ENCODE results near the gene STK38L. TPM values are rescaled to one million over a fixed set of nuclear protein-coding genes. Genes with fewer than 3 reads are reported as not detected.

Gene STK38L
- polyA plus RNA-seq, 1 experiment: 4.8 TPM

- TF ChIP-seq, protein P1, sequence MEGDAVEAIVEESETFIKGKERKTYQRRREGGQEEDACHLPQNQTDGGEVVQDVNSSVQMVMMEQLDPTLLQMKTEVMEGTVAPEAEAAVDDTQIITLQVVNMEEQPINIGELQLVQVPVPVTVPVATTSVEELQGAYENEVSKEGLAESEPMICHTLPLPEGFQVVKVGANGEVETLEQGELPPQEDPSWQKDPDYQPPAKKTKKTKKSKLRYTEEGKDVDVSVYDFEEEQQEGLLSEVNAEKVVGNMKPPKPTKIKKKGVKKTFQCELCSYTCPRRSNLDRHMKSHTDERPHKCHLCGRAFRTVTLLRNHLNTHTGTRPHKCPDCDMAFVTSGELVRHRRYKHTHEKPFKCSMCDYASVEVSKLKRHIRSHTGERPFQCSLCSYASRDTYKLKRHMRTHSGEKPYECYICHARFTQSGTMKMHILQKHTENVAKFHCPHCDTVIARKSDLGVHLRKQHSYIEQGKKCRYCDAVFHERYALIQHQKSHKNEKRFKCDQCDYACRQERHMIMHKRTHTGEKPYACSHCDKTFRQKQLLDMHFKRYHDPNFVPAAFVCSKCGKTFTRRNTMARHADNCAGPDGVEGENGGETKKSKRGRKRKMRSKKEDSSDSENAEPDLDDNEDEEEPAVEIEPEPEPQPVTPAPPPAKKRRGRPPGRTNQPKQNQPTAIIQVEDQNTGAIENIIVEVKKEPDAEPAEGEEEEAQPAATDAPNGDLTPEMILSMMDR (IDR thresholded peaks at IDR 0.05; ENCODE audit: insufficient read depth, low read depth, low read length): no peak
- CTCF ChIA-PET: no interaction called here
- Histone ChIP-seq H3K4me3 (ENCODE audit: low read depth, low read length) (no peak overlapping the region), H3K27me3 (ENCODE audit: control insufficient read depth, insufficient read depth, low read length) (no peaks in the 10 kb centered on the region), H3K36me3 (ENCODE audit: control insufficient read depth, insufficient read depth, low read length) (no peaks in the 10 kb centered on the region)
- no peak for DNase-seq (ENCODE audit: low read depth)
- POLR2A ChIA-PET: no interaction called here
Observed at GRCh38 chr12:27257104-27257843, 13.2 kb downstream of the STK38L start.

- TF ChIP-seq, protein P1 (IDR thresholded peaks at IDR 0.05; ENCODE audit: insufficient read depth, low read depth, low read length): no peak
- POLR2A ChIA-PET: no interaction called here
- Histone ChIP-seq H3K27me3 (ENCODE audit: control insufficient read depth, insufficient read depth, low read length) (no peaks in the 10 kb centered on the region), H3K4me3 (ENCODE audit: low read depth, low read length) (no peak overlapping the region), H3K36me3 (ENCODE audit: control insufficient read depth, insufficient read depth, low read length) (no peaks in the 10 kb centered on the region)
- CTCF ChIA-PET: interaction anchor here (0.8 to 0.9 kb wide), 2 partner anchors 11 to 45 kb away, joined by 3 read pairs; no protein-coding TSS in a partner anchor
- no peak for DNase-seq (ENCODE audit: low read depth)
Observed at GRCh38 chr12:27260746-27261145, 16.7 kb downstream of the STK38L start.

DNA sequence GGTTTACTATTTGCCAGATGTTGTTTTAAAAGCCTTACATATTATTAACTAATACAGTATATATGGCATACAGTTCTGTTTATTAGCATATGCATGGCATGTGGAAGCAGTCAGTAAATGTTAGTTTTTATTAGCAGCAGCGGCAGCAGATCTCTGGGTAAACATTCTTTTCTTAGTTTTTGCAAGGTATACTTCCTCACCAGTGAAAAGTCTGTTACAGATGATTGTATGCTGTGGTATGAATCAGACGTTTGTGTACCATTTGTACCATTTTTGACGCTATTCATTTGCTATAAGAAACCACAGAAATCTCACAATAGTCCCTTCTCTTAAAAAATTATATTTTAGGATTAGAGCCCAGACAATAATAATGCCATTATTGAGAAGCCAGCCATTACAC lies 17.8 kb downstream of the STK38L start:
- TF ChIP-seq, protein P1 (IDR thresholded peaks at IDR 0.05; ENCODE audit: insufficient read depth, low read depth, low read length): no peak
- no peak for DNase-seq (ENCODE audit: low read depth)
- H3K4me3 ChIP-seq (ENCODE audit: low read depth, low read length): no peak overlapping the region
- H3K36me3 ChIP-seq (ENCODE audit: control insufficient read depth, insufficient read depth, low read length): no peaks in the 10 kb centered on the region
- CTCF ChIA-PET: interaction anchor here (0.9 kb wide), 1 partner anchor 10 kb away, joined by 3 read pairs; no protein-coding TSS in a partner anchor
- H3K27me3 ChIP-seq (ENCODE audit: control insufficient read depth, insufficient read depth, low read length): no peaks in the 10 kb centered on the region
- POLR2A ChIA-PET: no interaction called here

GRCh38 chr12:27270148-27270547 lies 26.1 kb downstream of the STK38L start:
- CTCF ChIA-PET: interaction anchor here (1.2 kb wide), 2 partner anchors 8 to 243 kb away, joined by 3 read pairs; no protein-coding TSS in a partner anchor

GRCh38 chr12:27271206-27271605 lies 27.1 kb downstream of the STK38L start:
- Histone ChIP-seq H3K27me3 (ENCODE audit: control insufficient read depth, insufficient read depth, low read length) (no peaks in the 10 kb centered on the region), H3K36me3 (ENCODE audit: control insufficient read depth, insufficient read depth, low read length) (no peaks in the 10 kb centered on the region), H3K4me3 (ENCODE audit: low read depth, low read length) (no peak overlapping the region)
- DNase-seq (ENCODE audit: low read depth): no peak
- TF ChIP-seq, protein P1 (IDR thresholded peaks at IDR 0.05; ENCODE audit: insufficient read depth, low read depth, low read length): no peak
- ChIA-PET POLR2A (no interaction called here), CTCF (no interaction called here)

More at GRCh38 chr12:27270148-27270547, 26.1 kb downstream of the STK38L start:
- no peak overlapping the region for H3K4me3 ChIP-seq (ENCODE audit: low read depth, low read length)
- no peak for DNase-seq (ENCODE audit: low read depth)
- POLR2A ChIA-PET: no interaction called here
- H3K36me3 ChIP-seq (ENCODE audit: control insufficient read depth, insufficient read depth, low read length): no peaks in the 10 kb centered on the region
- no peaks in the 10 kb centered on the region for H3K27me3 ChIP-seq (ENCODE audit: control insufficient read depth, insufficient read depth, low read length)
- TF ChIP-seq, protein P1 (IDR thresholded peaks at IDR 0.05; ENCODE audit: insufficient read depth, low read depth, low read length): no peak

All from BJ (cell line).